Stimulated activated CD4-positive, alpha-beta T cell treated with anti-CD3 and anti-CD28 coated beads, Interleukin-2, amount 100 ng/mL, for 24 hours (primary cell): ENCODE data around the gene PEG3.

Experiments used
- DNase-seq, 2 donors: peaks; one replicate each; pipeline ENCODE4 v3.0.0-alpha.2; 2020

The PEG3 gene

GRCh38 chr19:56806639-56807038 lies 33.9 kb downstream of the PEG3 start:
- DNase-seq = no peak
